Esophagus muscularis mucosa (tissue), 4 donors: ENCODE measurements around the gene KDM3B. TPM values are rescaled to one million over a fixed set of nuclear protein-coding genes. Genes with fewer than 3 reads are reported as not detected.
"Not testable (repeated sequence)": the region's sequence is repeated elsewhere in the genome, so short reads cannot be mapped to it uniquely, and the experiment has no call there.

Experiments
- DNase-seq: peaks from one replicate; pipeline ENCODE4 v3.0.0-alpha.2; 2017; ENCODE audit errors: extremely low spot score
- H3K27ac ChIP-seq, 4 donors: fragments of 200-600 bp; sonication (generic); replicated peaks in 1 of 4; 1 replicate in 3 of 4; 2 replicates in 1 of 4; pipeline ENCODE4 v1.5.1; 2016 to 2019; ENCODE audit warnings: mild to moderate bottlenecking in 1 of 4
- H3K27me3 ChIP-seq, 4 donors: fragments of 200-600 bp; sonication (generic); one replicate each; pipeline versions ENCODE4 v1.5.1 to v1.6.0; 2016 to 2019
- H3K36me3 ChIP-seq, 4 donors: fragments of 200-600 bp; sonication (generic); one replicate each; pipeline ENCODE4 v1.5.1; 2016 to 2019
- H3K4me1 ChIP-seq, 4 donors: fragments of 200-600 bp; sonication (generic); one replicate each; pipeline ENCODE4 v1.5.1; 2016 to 2019
- H3K4me3 ChIP-seq, 4 donors: fragments of 200-600 bp; sonication (generic); 1 replicate in 2 of 4; 2 replicates in 2 of 4; pipeline ENCODE4 v1.5.1; 2016 to 2019; ENCODE audit warnings: mild to moderate bottlenecking in 4 of 4, moderate library complexity in 1 of 4
- H3K9me3 ChIP-seq, 4 donors: fragments of 200-600 bp; sonication (generic); 1 replicate in 3 of 4; 2 replicates in 1 of 4; pipeline ENCODE4 v1.5.1; 2016 to 2019
- CTCF ChIP-seq, 3 experiments: fragments of 200-600 bp in 2 of 3; fragments of 450-650 bp in 1 of 3; sonication (generic) in 2 of 3; IDR thresholded peaks; one replicate each; pipeline ENCODE4 v1.5.1; 2017 to 2019; ENCODE audit warnings: antibody characterized with exemption in 3 of 3, mild to moderate bottlenecking in 2 of 3, moderate library complexity in 1 of 3
- EP300 ChIP-seq: sonication (generic); formaldehyde crosslinking; IDR thresholded peaks from one replicate; pipeline ENCODE4 v1.6.1; 2017; ENCODE audit warnings: antibody characterized with exemption
- POLR2A ChIP-seq: fragments of 450-650 bp; IDR thresholded peaks from one replicate; pipeline ENCODE4 v1.6.1; 2017; ENCODE audit warnings: antibody characterized with exemption, moderate library complexity, mild to moderate bottlenecking, low read depth
- POLR2AphosphoS5 ChIP-seq, 2 donors: sonication (generic); formaldehyde crosslinking; IDR thresholded peaks; one replicate each; pipeline ENCODE4 v1.6.1; 2017; ENCODE audit warnings: antibody characterized with exemption in 2 of 2
- whole genome bisulfite sequencing: methylation state at CpG from one replicate; pipeline ENCODE4 v1.1.5; 2018; 5-methylcytosine and 5-hydroxymethylcytosine counted together
- intact Hi-C: fragments of 100-400 bp; cut with DNase I; formaldehyde crosslinking; loops from one replicate; pipeline ENCODE4 v1.15.1; 2023
- total RNA-seq, 4 donors: library from RNA; depleted of rRNA; stranded (reverse); fragments of >200 nt; gene quantifications; one replicate each; pipeline versions ENCODE4 v1.1.0 to v1.2.1, GENCODE V29; 2016

The KDM3B gene
- total RNA-seq, 4 donors from 2014 or later: 61.3 to 88.8 (median 74.9) TPM

GRCh38 chr5:138386290-138386689 lies 33.8 kb downstream of the KDM3B start:
- Histone ChIP-seq H3K27ac (no peak overlapping the region), H3K4me3 (no peak overlapping the region), H3K9me3 (no peaks in the 10 kb centered on the region), H3K4me1 (peaks cover under 1 to 6% (median 4%) of the 10 kb centered on the region in 4 donors), H3K36me3 (peaks cover 35 to 97% (median 77%) of the 10 kb centered on the region in 4 donors), H3K27me3 (no peaks in the 10 kb centered on the region)
- intact Hi-C loops: no loop called here
- WGBS: 87% methylated on average over 10 of the region's 10 CpGs
- TF ChIP-seq EP300: no peak
- TF ChIP-seq CTCF (IDR thresholded peaks at IDR 0.05): no peak
- no peak for TF ChIP-seq POLR2AphosphoS5 (IDR thresholded peaks at IDR 0.05)
- TF ChIP-seq POLR2A: no peak
- no peak for DNase-seq

GRCh38 chr5:138389332-138389731 lies 36.8 kb downstream of the KDM3B start:
- no peak for DNase-seq
- Histone ChIP-seq H3K9me3 (no peaks in the 10 kb centered on the region), H3K4me1 (peaks cover 18 to 24% (median 21%) of the 10 kb centered on the region in 4 donors), H3K27me3 (no peaks in the 10 kb centered on the region), H3K27ac (no peak overlapping the region), H3K36me3 (peaks cover 39 to 97% (median 74%) of the 10 kb centered on the region in 4 donors), H3K4me3 (no peak overlapping the region)
- TF ChIP-seq POLR2A: no peak
- no peak for TF ChIP-seq POLR2AphosphoS5 (IDR thresholded peaks at IDR 0.05)
- no peak for TF ChIP-seq CTCF (IDR thresholded peaks at IDR 0.05)
- 97% methylated on average over 3 of the region's 3 CpGs for WGBS
- intact Hi-C loops: no loop called here

GRCh38 chr5:138389911-138390310 lies 37.4 kb downstream of the KDM3B start:
- intact Hi-C loops: not testable (repeated sequence)
- 91% methylated on average over 10 of the region's 10 CpGs for WGBS
- peaks cover 39 to 97% (median 74%) of the 10 kb centered on the region in 4 donors for H3K36me3 ChIP-seq

GRCh38 chr5:138391859-138392386 lies 39.4 kb downstream of the KDM3B start:
- 62% methylated on average over 6 of the region's 9 CpGs for WGBS
- no peak for DNase-seq
- Histone ChIP-seq H3K4me3 (peak overlapping the region in 1 of 4 donors; percentile 1), H3K27ac (peak overlapping the region; percentile 28 to 65 (median 54)), H3K27me3 (no peaks in the 10 kb centered on the region), H3K36me3 (peaks cover 40 to 97% (median 73%) of the 10 kb centered on the region in 4 donors), H3K4me1 (peaks cover 18 to 24% (median 21%) of the 10 kb centered on the region in 4 donors), H3K9me3 (no peaks in the 10 kb centered on the region)
- TF ChIP-seq POLR2A (no peak), POLR2AphosphoS5 (IDR thresholded peaks at IDR 0.05) (no peak), EP300 (no peak), CTCF (IDR thresholded peaks at IDR 0.05) (no peak)
- intact Hi-C loops: no loop called here

More at GRCh38 chr5:138389911-138390310, 37.4 kb downstream of the KDM3B start:
- not testable (repeated sequence) for H3K4me3 ChIP-seq, H3K27ac ChIP-seq, H3K9me3 ChIP-seq, DNase-seq, H3K27me3 ChIP-seq
- H3K4me1 ChIP-seq: peaks cover 18 to 24% (median 21%) of the 10 kb centered on the region in 4 donors

GRCh38 chr5:138402640-138403039 lies 50.2 kb downstream of the KDM3B start:
- Histone ChIP-seq H3K36me3 (peaks cover 35 to 100% (median 82%) of the 10 kb centered on the region in 4 donors), H3K27ac (no peak overlapping the region), H3K27me3 (no peaks in the 10 kb centered on the region), H3K4me3 (no peak overlapping the region), H3K9me3 (no peaks in the 10 kb centered on the region), H3K4me1 (no peaks in the 10 kb centered on the region)
- TF ChIP-seq POLR2A (no peak), CTCF (IDR thresholded peaks at IDR 0.05) (no peak), EP300 (no peak), POLR2AphosphoS5 (IDR thresholded peaks at IDR 0.05) (no peak)
- intact Hi-C loops: no loop called here
- DNase-seq: no peak
